HK-2 (cell line): Measurements from ENCODE around the gene XPNPEP2.

ENCODE experiments used
- DNase-seq: peaks from one replicate; pipeline ENCODE4 v3.0.0-alpha.2; 2018; ENCODE audit not compliant: unreplicated experiment

XPNPEP2 gene

DNA sequence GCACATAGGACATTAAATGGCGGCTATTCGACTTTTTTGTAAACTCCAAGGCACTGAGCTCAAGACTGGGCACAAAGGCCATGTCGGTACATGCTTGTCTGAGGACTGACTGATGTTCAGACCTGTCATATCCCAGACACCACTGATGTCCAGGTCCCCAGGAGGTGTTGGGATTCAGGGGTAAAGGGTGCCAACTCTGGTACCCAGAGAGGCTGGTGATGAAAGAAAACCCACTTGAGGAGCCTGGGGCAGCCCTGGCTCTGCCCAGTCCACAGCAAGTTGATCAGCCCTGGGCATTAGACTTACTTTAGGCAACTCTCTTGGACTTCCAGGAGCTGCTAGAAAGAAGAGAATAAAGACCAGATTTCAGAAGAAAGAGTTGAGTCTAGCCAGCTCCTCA lies 59.7 kb downstream of the XPNPEP2 start:
- no peak for DNase-seq

DNA sequence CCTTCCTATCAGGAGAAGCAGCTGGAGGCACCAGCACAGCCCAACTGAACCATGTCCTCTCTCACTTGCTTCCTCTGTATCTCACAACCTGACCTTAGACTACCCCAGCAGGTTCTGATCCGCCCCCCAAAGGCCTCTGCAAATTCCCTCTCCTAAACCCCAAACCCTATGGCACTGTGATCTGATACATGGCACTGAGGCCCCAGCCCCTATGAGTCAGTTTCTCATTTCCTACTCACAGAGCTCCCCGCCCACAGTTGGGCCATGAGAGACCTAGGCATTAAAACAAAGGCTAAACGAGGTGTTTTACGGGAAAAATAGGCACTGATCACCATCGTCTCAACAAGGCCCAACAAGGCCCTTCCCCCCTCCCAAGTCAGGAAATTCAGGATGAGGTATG lies 60.1 kb downstream of the XPNPEP2 start:
- DNase-seq: no peak

- DNase-seq: no peak
Measured at GRCh38 chrX:129800186-129800585, 61.4 kb downstream of the XPNPEP2 start.

- no peak for DNase-seq
Measured at GRCh38 chrX:129802863-129803262, 64.1 kb downstream of the XPNPEP2 start.

GRCh38 chrX:129804806-129805205 lies 66.0 kb downstream of the XPNPEP2 start:
- DNase-seq: no peak

- no peak for DNase-seq
Measured at GRCh38 chrX:129808158-129808828, 69.5 kb downstream of the XPNPEP2 start.

- no peak for DNase-seq
Measured at GRCh38 chrX:129808829-129809796, 70.3 kb downstream of the XPNPEP2 start.

DNA sequence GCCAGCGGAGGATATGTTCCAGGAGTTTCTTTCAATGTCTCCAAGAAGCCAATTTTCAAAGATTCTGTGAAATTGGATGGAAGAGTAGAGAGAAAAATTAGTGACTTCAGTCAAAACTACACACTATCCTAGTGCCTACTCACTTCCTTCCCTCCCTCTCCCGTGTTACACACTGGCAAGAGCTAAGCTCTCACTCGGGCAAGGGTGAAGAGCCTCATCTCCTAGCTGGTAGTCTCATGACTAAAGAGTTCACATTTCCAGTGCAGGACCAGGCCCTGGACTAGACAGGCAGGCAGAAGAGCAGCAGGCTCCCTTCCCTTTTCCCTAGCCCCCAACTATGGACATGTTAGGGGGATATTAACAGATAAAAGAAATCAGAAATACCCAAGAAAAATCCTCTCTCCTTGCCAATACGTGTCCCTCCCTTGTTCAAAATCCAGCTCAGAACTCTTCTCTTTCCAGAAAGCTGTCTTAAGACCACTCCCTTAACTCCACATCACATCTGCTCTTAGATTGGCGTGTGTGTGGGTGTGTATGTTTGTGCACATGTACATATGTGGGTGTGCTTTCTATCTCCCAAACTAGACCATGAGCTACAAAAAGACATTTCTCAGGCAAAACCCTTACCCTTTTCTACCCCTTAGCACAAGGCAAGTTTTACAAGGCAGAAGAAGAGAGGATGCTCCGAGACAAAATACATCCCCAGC lies 75.0 kb downstream of the XPNPEP2 start:
- no peak for DNase-seq

GRCh38 chrX:129818123-129818522 lies 79.3 kb downstream of the XPNPEP2 start:
- DNase-seq: no peak
